NCI-H2081 (cell line): ENCODE data around the gene TARDBP.
"Not testable (repeated sequence)": the region's sequence is repeated elsewhere in the genome, so short reads cannot be mapped to it uniquely, and the experiment has no call there.

Experiments
- DNase-seq, 2 experiments: peaks; one replicate each; lab custom pipeline; 2025; lab: John Stamatoyannopoulos, UW

Gene TARDBP

GRCh38 chr1:10992864-10993263 lies 19.6 kb upstream of the TARDBP start:
- no peak for DNase-seq

- DNase-seq, result no peak
Measured at GRCh38 chr1:10996100-10996499, 16.4 kb upstream of the TARDBP start.

GRCh38 chr1:11000526-11000925 lies 11.9 kb upstream of the TARDBP start:
- no peak for DNase-seq

GRCh38 chr1:11013160-11013531 lies 692 bp downstream of the TARDBP start:
- DNase-seq, result no peak

GRCh38 chr1:11019358-11019757 lies 6.9 kb downstream of the TARDBP start:
- not testable (repeated sequence) for DNase-seq

- no peak for DNase-seq
Measured at GRCh38 chr1:11019971-11020370, 7.5 kb downstream of the TARDBP start.

- DNase-seq, result no peak
Measured at GRCh38 chr1:11023201-11023600, 10.7 kb downstream of the TARDBP start.

- no peak for DNase-seq
Measured at GRCh38 chr1:11024154-11024873, 11.9 kb downstream of the TARDBP start.

- no peak for DNase-seq
Measured at GRCh38 chr1:11024874-11025203, 12.4 kb downstream of the TARDBP start.

GRCh38 chr1:11025618-11026017 lies 13.2 kb downstream of the TARDBP start:
- no peak for DNase-seq

GRCh38 chr1:11026052-11026451 lies 13.6 kb downstream of the TARDBP start:
- no peak for DNase-seq

GRCh38 chr1:11026903-11027302 lies 14.4 kb downstream of the TARDBP start:
- DNase-seq, result no peak

GRCh38 chr1:11027316-11027715 lies 14.9 kb downstream of the TARDBP start:
- DNase-seq, result no peak

GRCh38 chr1:11028018-11028417 lies 15.6 kb downstream of the TARDBP start:
- DNase-seq, result no peak

GRCh38 chr1:11030865-11031264 lies 18.4 kb downstream of the TARDBP start:
- no peak for DNase-seq

GRCh38 chr1:11031624-11032262 lies 19.3 kb downstream of the TARDBP start:
- no peak for DNase-seq

GRCh38 chr1:11037019-11037739 lies 24.7 kb downstream of the TARDBP start:
- DNase-seq, result not testable (repeated sequence)

GRCh38 chr1:11037740-11038182 lies 25.3 kb downstream of the TARDBP start:
- DNase-seq, result peak; percentile 80 to 84

- DNase-seq, result no peak
Measured at GRCh38 chr1:11039351-11040104, 27.1 kb downstream of the TARDBP start.

- not testable (repeated sequence) for DNase-seq
Measured at GRCh38 chr1:11040105-11040429, 27.6 kb downstream of the TARDBP start.

GRCh38 chr1:11041048-11041447 lies 28.6 kb downstream of the TARDBP start:
- no peak for DNase-seq

- DNase-seq, result no peak
Measured at GRCh38 chr1:11042065-11042464, 29.6 kb downstream of the TARDBP start.
